Fibroblast of skin of back (primary cell): ENCODE measurements around the gene CARD11.

ENCODE experiments used
- DNase-seq: peaks from one replicate; pipeline ENCODE4 v3.0.0-alpha.2; 2013

Gene CARD11

GRCh38 chr7:2903682-2904162 is 139.9 kb downstream of the CARD11 start:
- no peak for DNase-seq

GRCh38 chr7:2897023-2897422 is 146.6 kb downstream of the CARD11 start:
- DNase-seq, result no peak

GRCh38 chr7:2896131-2896530 is 147.5 kb downstream of the CARD11 start:
- no peak for DNase-seq

DNA sequence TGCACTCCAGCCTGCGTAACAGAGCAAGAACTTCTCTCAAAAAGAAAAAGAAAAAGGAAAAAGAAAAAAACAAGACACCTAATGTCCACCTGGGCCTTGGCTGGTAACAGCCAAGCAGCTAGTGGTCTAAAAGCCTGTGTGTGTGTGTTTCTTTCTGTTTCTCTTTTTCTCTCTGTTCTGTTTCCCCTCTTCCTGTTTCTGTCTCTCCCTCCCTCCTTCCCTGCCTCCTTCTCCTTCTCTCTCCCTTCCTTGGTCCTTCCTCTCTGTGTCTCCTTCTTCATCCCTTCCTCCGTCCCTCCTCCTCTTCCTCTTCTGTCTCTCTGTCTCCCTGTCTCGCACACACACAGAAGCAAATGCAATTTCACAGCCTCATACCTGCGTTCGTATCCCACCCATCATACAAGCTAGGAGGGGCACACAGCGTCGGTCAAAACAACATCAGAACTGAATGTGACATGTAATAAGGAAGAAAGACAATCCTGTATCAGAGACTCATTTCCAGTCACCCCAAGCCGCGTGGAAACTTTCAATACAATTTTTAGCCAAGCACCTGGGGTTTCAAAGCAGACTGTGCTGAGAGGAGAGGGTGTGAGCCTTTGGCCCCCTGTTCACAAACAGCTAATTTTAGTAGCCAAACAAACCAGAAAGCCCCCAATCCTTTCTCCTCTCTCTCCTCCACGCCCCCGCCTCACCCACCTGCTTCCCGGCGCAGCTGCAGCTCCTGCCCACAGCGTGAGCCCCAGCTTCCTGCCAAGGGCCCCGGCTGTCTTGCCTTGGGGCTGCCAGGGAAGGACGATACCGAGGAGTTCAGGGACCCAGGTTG is 149.3 kb downstream of the CARD11 start:
- DNase-seq, result no peak

- no peak for DNase-seq
Observed at GRCh38 chr7:2893411-2893861, 150.2 kb downstream of the CARD11 start.

DNA sequence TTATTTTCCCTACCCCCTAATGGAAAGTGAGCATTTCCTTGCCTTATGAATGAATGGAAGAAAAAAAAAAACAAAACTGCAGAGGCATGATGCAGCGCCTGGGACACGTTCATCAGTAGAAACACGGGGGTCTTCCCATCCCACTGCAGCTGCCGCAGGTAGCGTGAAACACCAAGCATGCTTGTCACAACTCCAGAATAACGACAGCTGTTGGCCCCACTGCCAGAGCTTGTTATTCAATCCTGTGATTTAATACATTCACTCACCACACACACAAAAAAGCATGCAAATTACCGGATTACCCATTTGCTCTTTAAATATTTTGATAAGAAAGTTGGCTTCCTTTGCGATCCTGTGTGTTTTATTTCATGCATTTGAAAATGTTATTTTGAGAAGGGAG is 151.1 kb downstream of the CARD11 start:
- no peak for DNase-seq

- no peak for DNase-seq
Observed at GRCh38 chr7:2887816-2888215, 155.9 kb downstream of the CARD11 start.

DNA sequence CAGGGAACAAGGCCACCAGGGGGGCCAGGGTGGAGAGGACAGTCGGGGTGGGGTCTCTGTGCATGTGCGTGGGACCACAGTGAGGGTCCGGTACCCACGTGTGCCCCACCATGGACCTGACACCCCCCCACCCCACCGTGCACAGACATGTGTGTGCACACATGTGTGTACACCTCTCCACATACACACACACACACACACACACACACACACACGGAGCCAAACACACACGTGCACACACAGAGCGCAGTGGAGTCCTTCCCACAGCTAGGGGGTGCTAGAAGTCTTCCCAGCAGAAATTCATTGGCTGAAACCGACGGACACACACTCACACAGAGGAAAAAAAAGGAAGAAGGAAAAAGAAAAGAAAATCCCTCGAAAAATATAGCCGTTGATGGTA is 156.8 kb downstream of the CARD11 start:
- DNase-seq, result peak; percentile 72

- no peak for DNase-seq
Observed at GRCh38 chr7:2886391-2886790, 157.3 kb downstream of the CARD11 start.

DNA sequence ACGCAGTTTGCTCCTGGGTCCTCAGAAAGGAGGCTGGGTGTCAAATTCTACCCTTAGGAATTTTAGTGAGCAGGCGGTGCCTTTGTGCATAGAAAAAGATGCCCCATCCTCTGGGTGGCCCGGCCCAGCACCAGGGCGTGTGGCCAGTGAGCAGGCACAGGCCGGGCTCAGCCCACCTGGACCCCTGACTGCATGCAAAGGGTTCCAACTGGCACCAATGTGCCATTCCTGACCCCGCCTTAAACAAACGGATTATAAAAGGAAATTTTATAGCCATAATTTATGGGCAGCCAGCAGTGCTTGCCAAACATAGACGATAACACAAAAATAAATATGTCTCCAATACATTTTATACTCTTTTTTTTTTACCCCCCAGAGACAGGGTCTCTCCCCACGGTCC is 159.5 kb downstream of the CARD11 start:
- DNase-seq, result no peak

GRCh38 chr7:2883101-2883500 is 160.6 kb downstream of the CARD11 start:
- DNase-seq, result no peak

GRCh38 chr7:2882111-2882510 is 161.6 kb downstream of the CARD11 start:
- DNase-seq, result no peak

DNA sequence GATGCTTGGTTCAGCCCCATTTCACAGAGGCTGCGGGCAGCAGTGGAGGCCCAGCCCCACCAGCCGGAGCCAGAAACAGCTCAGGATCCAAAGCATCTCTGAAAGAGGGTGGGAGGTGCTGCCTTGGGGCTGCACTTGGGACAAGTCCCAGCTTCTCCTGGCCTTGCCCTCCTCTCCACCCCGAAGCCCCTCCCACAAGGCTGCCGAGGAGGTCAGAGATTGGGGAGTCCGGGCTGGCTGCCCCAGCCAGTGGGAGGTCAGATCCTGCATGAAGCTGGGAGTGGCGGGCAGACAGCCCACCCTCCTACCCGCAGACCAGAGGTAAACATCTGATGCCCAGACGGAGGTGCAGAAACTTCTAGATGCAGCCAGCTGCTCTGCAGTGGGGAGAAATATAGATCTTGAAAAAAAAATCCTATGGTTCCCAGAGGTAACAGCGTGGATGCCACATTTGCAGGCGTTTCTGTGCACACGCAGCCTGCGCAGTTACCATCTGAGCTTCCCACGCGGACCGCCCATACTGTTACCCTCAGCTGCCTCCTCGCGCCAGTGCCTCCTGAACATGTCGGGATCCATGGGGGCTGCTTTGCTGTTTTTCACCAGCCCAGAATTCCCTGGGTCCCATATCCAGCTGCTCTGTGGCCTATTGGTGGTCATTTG is 162.7 kb downstream of the CARD11 start:
- no peak for DNase-seq

DNA sequence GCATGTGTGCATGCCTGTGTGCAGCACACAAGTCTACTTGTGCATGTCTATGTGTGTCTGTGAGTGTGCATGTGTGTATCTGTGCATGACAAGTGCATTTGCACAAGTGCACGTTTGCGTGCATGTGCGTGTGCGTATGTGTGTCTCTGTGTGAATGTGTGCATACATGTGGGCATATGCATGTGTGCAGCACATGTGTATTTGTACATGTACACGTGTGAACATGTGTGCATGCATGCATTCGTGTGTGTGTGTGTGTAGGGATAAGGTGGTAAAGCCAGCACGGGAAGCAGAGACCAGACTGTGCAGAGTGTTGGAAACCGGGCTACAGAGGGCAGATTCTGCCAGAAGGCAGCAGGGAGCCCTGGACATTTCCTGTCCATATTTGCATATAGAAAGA is 163.6 kb downstream of the CARD11 start:
- no peak for DNase-seq

DNA sequence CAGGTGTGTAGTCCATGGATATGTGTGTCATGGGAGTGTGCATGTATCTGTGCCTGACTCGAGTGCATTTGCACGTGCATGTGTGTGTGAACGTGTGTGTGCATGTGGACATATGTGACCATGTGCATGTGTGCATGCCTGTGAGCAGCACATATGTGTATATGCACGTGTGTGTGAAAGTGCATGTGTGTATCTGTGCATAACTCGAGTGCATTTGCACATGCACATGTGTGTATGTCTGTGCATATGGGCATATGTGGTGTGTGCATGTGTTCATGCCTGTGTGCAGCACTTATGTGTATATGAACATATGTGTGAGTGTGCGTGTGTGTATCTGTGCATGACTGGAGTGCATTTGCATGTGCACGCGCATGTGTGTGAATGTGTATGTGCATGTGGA is 164.3 kb downstream of the CARD11 start:
- no peak for DNase-seq

GRCh38 chr7:2878306-2878705 is 165.4 kb downstream of the CARD11 start:
- DNase-seq, result no peak

DNA sequence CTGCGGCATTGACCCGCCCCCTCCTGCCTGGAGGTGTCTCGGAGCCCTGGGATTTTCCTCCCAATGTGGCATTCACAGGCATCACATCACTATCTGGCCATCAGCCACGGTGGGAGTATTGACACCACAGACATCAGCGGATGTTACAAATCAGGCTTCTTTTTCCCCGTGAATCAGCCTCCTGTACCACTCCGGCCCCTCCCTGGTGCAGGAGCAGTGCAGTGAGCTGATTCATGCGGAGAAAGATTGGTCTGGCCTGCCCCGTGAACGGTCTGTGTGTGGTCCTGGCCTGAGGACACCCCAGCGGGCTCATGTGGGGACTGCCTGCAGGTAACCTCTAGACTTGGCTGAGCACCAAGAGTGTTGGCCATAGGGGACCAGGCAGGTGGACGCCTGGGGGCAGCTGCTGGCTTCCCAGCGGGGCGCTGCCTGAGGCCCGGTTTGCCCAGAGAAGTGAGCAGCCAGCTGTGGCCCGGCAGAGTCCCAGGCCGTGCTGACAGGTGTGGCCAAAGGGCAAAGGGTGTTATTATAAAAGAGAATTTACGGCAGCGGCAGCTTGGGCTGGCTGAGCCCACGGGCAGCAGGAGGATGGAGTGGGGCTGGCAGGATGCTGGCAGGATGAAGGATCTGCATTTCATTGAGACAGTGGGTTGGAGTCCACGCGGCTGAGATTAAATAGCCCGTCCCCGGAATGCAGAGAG is 167.5 kb downstream of the CARD11 start:
- peak; percentile 81 for DNase-seq

GRCh38 chr7:2873686-2874551 is 169.7 kb downstream of the CARD11 start:
- peak; percentile 81 for DNase-seq

- no peak for DNase-seq
Observed at GRCh38 chr7:2873146-2873545, 170.5 kb downstream of the CARD11 start.

- no peak for DNase-seq
Observed at GRCh38 chr7:2872296-2872874, 171.3 kb downstream of the CARD11 start.

GRCh38 chr7:2870471-2870931 is 173.2 kb downstream of the CARD11 start:
- peak; percentile 62 for DNase-seq

DNA sequence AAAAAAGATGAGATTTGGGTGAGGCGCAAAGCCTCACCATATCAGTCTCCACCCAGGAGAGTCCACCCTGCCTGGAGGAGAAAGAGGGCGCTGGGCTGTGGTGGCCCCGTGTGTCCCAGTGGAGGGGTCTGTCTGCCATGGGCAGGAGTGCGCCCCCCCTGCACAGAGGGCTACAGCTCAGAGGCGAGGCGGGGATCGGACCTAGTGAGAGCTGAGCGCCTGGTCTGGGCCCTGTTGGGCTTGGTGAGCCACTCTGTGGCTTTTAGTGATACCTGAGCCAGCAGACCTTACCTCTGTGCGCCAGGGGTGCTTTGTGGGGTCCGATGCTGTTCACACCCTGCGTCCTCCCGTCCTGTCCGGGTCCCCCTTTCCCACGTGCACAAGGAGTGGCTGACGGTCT is 173.7 kb downstream of the CARD11 start:
- no peak for DNase-seq
